GM12878 (cell line): Measurements from ENCODE around the gene PCBP1. TPM values are rescaled to one million over a fixed set of nuclear protein-coding genes. Genes with fewer than 3 reads are reported as not detected.

ENCODE experiments used
- ATAC-seq: fragments of 200-7000 bp; cut with Tn5 transposase; 3 replicates; pipeline ENCODE4 v1.9.1; 2020; ENCODE audit warnings: mild to moderate bottlenecking, moderate library complexity
- BruUV-seq: library from RNA; stranded (reverse); fragments of 400-500 nt; replicated peaks from 2 replicates; lab custom pipeline; 2021; lab: Mats Ljungman, UMichigan
- CTCF ChIA-PET: fragments of 300-600 bp; sonication (Branson Sonifier 250); formaldehyde crosslinking; extraction: SDS; loops from one replicate; lab custom pipeline; 2021; ENCODE audit warnings: inconsistent platforms; lab: Yijun Ruan, JAX
- POLR2A ChIA-PET: fragments of 350-600 bp; formaldehyde crosslinking; extraction: SDS; loops from one replicate; lab custom pipeline; 2021; ENCODE audit warnings: inconsistent platforms; lab: Charles Lee
- RAD21 ChIA-PET: fragments of 300-600 bp; sonication (Branson Sonifier 250); formaldehyde crosslinking; loops from one replicate; lab custom pipeline; 2023; ENCODE audit warnings: antibody characterized with exemption; ENCODE audit not compliant: unreplicated experiment; lab: Charles Lee
- SMC1A ChIA-PET: fragments of 300-600 bp; sonication (Branson Sonifier 250); formaldehyde crosslinking; loops from one replicate; lab custom pipeline; 2023; ENCODE audit not compliant: unreplicated experiment, uncharacterized antibody; lab: Charles Lee
- DNase-seq: peaks from one replicate; pipeline ENCODE4 v3.0.0-alpha.2; 2011; ENCODE audit warnings: low read depth, low spot score
- FAIRE-seq: peaks from 3 replicates; lab custom pipeline; 2011; peaks lifted over from hg19 to GRCh38; lab: Jason Lieb, UNC
- H2AFZ ChIP-seq: 2 replicates; pipeline ENCODE4 v1.6.0; 2011; ENCODE audit warnings: low read depth, low read length, control low read depth; ENCODE audit not compliant: control insufficient read depth
- H3K27ac ChIP-seq: 2 replicates; pipeline ENCODE4 v1.5.1; 2011; ENCODE audit warnings: control low read depth; ENCODE audit not compliant: control insufficient read depth, insufficient read depth
- H3K27me3 ChIP-seq, 2 experiments: replicated peaks in 1 of 2; 2 replicates each; pipeline versions ENCODE4 v1.6.0 to v1.6.1; 2011; ENCODE audit warnings: low read length in 1 of 2; ENCODE audit not compliant: control insufficient read depth in 2 of 2, insufficient read depth in 2 of 2
- H3K36me3 ChIP-seq, 2 experiments: 2 replicates each; pipeline ENCODE4 v1.5.1; 2011; ENCODE audit warnings: low read length in 1 of 2; ENCODE audit not compliant: control insufficient read depth in 2 of 2, insufficient read depth in 2 of 2
- H3K4me1 ChIP-seq: 2 replicates; pipeline ENCODE4 v1.6.1; 2011; ENCODE audit warnings: mild to moderate bottlenecking, low read length, moderate library complexity, mixed read lengths; ENCODE audit not compliant: control insufficient read depth, insufficient read depth
- H3K4me2 ChIP-seq: 2 replicates; pipeline ENCODE4 v1.6.0; 2011; ENCODE audit warnings: control low read depth; ENCODE audit not compliant: control insufficient read depth, insufficient read depth
- H3K4me3 ChIP-seq: fragments of 200-600 bp; sonication (generic); 2 replicates; pipeline ENCODE4 v1.5.1; 2016
- H3K79me2 ChIP-seq: 2 replicates; pipeline ENCODE4 v1.6.0; 2011; ENCODE audit warnings: low read length; ENCODE audit not compliant: control insufficient read depth, insufficient read depth
- H3K9ac ChIP-seq: 2 replicates; pipeline ENCODE4 v1.8.0; 2011; ENCODE audit warnings: low read length, control low read depth, mixed read lengths; ENCODE audit not compliant: control insufficient read depth, insufficient read depth
- H3K9me3 ChIP-seq: replicated peaks from 3 replicates; pipeline ENCODE4 v1.5.1; 2011; ENCODE audit warnings: mild to moderate bottlenecking, low read length; ENCODE audit not compliant: control insufficient read depth, insufficient read depth
- H4K20me1 ChIP-seq: 2 replicates; pipeline ENCODE4 v1.6.0; 2011; ENCODE audit not compliant: control insufficient read depth, insufficient read depth
- CUX1 ChIP-seq: IDR thresholded peaks from 2 replicates; pipeline ENCODE4 v1.6.1; 2012; ENCODE audit warnings: improper control_type of control experiment, low read depth, low read length; ENCODE audit not compliant: insufficient replicate concordance
- EP300 ChIP-seq, 2 experiments: fragments of 150-350 bp in 1 of 2; IDR thresholded peaks; 2 replicates each; pipeline ENCODE4 v1.6.1; 2011 to 2012; ENCODE audit warnings: low read depth in 2 of 2, low read length in 2 of 2, borderline replicate concordance in 1 of 2, improper control_type of control experiment in 1 of 2, inconsistent platforms in 1 of 2; ENCODE audit not compliant: control insufficient read depth in 1 of 2
- HDGF ChIP-seq: fragments of 450-650 bp; IDR thresholded peaks from 2 replicates; pipeline ENCODE4 v1.6.1; 2016; ENCODE audit warnings: antibody characterized with exemption
- IRF4 ChIP-seq: IDR thresholded peaks from 2 replicates; pipeline ENCODE4 v1.6.1; 2011; ENCODE audit warnings: low read depth, low read length
- MEF2B ChIP-seq: fragments of 450-650 bp; IDR thresholded peaks from 2 replicates; pipeline ENCODE4 v1.6.1; 2018; ENCODE audit warnings: mild to moderate bottlenecking, moderate library complexity; ENCODE audit not compliant: partially characterized antibody, poor library complexity, severe bottlenecking
- MTA2 ChIP-seq: fragments of 450-650 bp; IDR thresholded peaks from 2 replicates; pipeline ENCODE4 v1.6.1; 2016; ENCODE audit warnings: low read depth, mild to moderate bottlenecking, moderate library complexity
- MYB ChIP-seq: fragments of 150-350 bp; IDR thresholded peaks from 2 replicates; pipeline ENCODE4 v1.6.1; 2014; ENCODE audit warnings: mild to moderate bottlenecking, low read depth, low read length, borderline replicate concordance
- SMAD1 ChIP-seq: fragments of 450-650 bp; IDR thresholded peaks from 2 replicates; pipeline ENCODE4 v1.6.1; 2018; ENCODE audit warnings: mild to moderate bottlenecking, low read depth; ENCODE audit not compliant: partially characterized antibody
- SRF ChIP-seq, 2 experiments: IDR thresholded peaks; 2 replicates each; pipeline ENCODE4 v1.6.1; 2011; ENCODE audit warnings: low read depth in 2 of 2, low read length in 2 of 2, mild to moderate bottlenecking in 1 of 2, moderate library complexity in 1 of 2
- TCF12 ChIP-seq: IDR thresholded peaks from 2 replicates; pipeline ENCODE4 v1.6.1; 2011; ENCODE audit warnings: low read depth, mild to moderate bottlenecking, low read length
- ZNF217 ChIP-seq: fragments of 450-650 bp; IDR thresholded peaks from 2 replicates; pipeline ENCODE4 v1.6.1; 2017; ENCODE audit warnings: antibody characterized with exemption, mild to moderate bottlenecking
- ZNF622 ChIP-seq: fragments of 450-650 bp; IDR thresholded peaks from 2 replicates; pipeline ENCODE4 v1.6.1; 2017; ENCODE audit warnings: mild to moderate bottlenecking, inconsistent platforms
- WGBS: methylation state at CpG from one replicate; pipeline ENCODE4 v1.1.6; 2016; ENCODE audit warnings: low lambda C conversion rate; ENCODE audit not compliant: insufficient replicate concordance, insufficient coverage; ENCODE audit errors: missing lambda C conversion rate; 5-methylcytosine and 5-hydroxymethylcytosine counted together
- in situ Hi-C: fragments of 300-500 bp; cut with MboI; formaldehyde crosslinking; loops from 9 replicates; pipeline ENCODE4 v1.14.3; 2018; ENCODE audit warnings: mixed read lengths
- intact Hi-C: fragments of 100-400 bp; cut with micrococcal nuclease; formaldehyde crosslinking; loops from one replicate; pipeline ENCODE4 v1.14.2; 2022; ENCODE audit not compliant: unreplicated experiment
- polyA plus RNA-seq, 11 experiments: library from polyadenylated mRNA; depleted of rRNA in 4 of 11; unstranded in 6 of 11; stranded (reverse) in 5 of 11; fragments of >200 nt; fragmentation: Nextera tagmentation in 4 of 11; fragmentation: Illumina TruSeq in 1 of 11; extraction: Ambion mirVana in 4 of 11; extraction: Trizol in 1 of 11; gene quantifications; 1 replicate in 1 of 11; 2 replicates in 10 of 11; pipeline versions ENCODE4 v1.2.1 to v1.2.3, GENCODE V29; 2011 to 2016; ENCODE audit warnings: inconsistent platforms in 2 of 11, missing spikeins in 2 of 11, low read depth in 1 of 11
- total RNA-seq, 4 experiments: library from RNA; depleted of rRNA in 3 of 4; stranded (reverse); fragments of >200 nt in 3 of 4; fragmentation: Illumina TruSeq in 1 of 4; extraction: Trizol in 1 of 4; gene quantifications; 2 replicates each; pipeline versions ENCODE4 v1.2.1 to v1.2.3, GENCODE V29; 2013 to 2021
- TF ChIP-seq, protein P1 (sequence below): fragments of 450-650 bp; IDR thresholded peaks from 2 replicates; pipeline ENCODE4 v1.6.1; 2017; ENCODE audit warnings: borderline replicate concordance

The PCBP1 gene
- total and polyA plus RNA-seq, 10 of the 15 experiments (the other 5 are each of a cell fraction or from before 2014, with no cell fraction given), result 24.4 to 494 (median 130) TPM

- TF ChIP-seq EP300 (IDR thresholded peaks at IDR 0.05; ENCODE audit: borderline replicate concordance in 1 of 2, control insufficient read depth in 1 of 2, low read depth in 2 of 2, low read length in 2 of 2) (no peak; a peak in 1 of 4 replicates), MYB (no peak), MTA2 (peak; percentile 19; the same call in 1 of the 2 replicates), MEF2B (no peak)
Measured at GRCh38 chr2:70086278-70086837, 919 bp upstream of the PCBP1 start (continued).

DNA sequence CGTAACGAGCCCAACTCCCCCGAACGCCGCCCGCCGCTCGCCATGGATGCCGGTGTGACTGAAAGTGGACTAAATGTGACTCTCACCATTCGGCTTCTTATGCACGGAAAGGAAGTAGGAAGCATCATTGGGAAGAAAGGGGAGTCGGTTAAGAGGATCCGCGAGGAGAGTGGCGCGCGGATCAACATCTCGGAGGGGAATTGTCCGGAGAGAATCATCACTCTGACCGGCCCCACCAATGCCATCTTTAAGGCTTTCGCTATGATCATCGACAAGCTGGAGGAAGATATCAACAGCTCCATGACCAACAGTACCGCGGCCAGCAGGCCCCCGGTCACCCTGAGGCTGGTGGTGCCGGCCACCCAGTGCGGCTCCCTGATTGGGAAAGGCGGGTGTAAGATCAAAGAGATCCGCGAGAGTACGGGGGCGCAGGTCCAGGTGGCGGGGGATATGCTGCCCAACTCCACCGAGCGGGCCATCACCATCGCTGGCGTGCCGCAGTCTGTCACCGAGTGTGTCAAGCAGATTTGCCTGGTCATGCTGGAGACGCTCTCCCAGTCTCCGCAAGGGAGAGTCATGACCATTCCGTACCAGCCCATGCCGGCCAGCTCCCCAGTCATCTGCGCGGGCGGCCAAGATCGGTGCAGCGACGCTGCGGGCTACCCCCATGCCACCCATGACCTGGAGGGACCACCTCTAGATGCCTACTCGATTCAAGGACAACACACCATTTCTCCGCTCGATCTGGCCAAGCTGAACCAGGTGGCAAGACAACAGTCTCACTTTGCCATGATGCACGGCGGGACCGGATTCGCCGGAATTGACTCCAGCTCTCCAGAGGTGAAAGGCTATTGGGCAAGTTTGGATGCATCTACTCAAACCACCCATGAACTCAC is 673 bp downstream of the PCBP1 start:
- H4K20me1 ChIP-seq, result no peaks in the 10 kb centered on the region
- in situ Hi-C loops (no loop called here), intact Hi-C loops (loop anchor here (1.0 to 5.0 kb wide), 7 partner anchors 21 to 214 kb away; partner anchors contain the start of genes C2orf42, FAM136A, MXD1 and TIA1)
- H3K9me3 ChIP-seq, result no peaks in the 10 kb centered on the region; the same call in none of the 3 replicates
- peaks cover 3 to 15% of the 10 kb centered on the region in 2 experiments for H3K36me3 ChIP-seq
- DNase-seq (no peak), FAIRE-seq (no peak), ATAC-seq (peak; percentile 0)
- H3K27me3 ChIP-seq, result no peaks in the 10 kb centered on the region
- POLR2A ChIA-PET, result interaction anchor here (1.0 to 13.4 kb wide), 11 partner anchors 11 to 174 kb away, joined by 3 to 187 read pairs (median 10); partner anchors contain the start of gene MXD1
- 1% methylated on average over 58 of the region's 58 CpGs for WGBS
- peak overlapping the region; percentile 92 for H3K4me3 ChIP-seq
- peak overlapping the region; percentile 98 for H3K9ac ChIP-seq
- TSS peak; percentile 87 for BruUV-seq
- H3K27ac ChIP-seq, result peak overlapping the region; percentile 90
- peaks cover 60% of the 10 kb centered on the region for H3K79me2 ChIP-seq
- SMC1A ChIA-PET, result interaction anchor here (1.0 to 9.6 kb wide), 13 partner anchors 10 to 174 kb away, joined by 3 to 147 read pairs (median 9); partner anchors contain the start of gene MXD1
- H3K4me2 ChIP-seq, result peak overlapping the region; percentile 96
- CTCF ChIA-PET, result interaction anchor here (1.0 to 3.4 kb wide), 12 partner anchors 16 to 175 kb away, joined by 3 to 25 read pairs (median 6); no protein-coding TSS in a partner anchor
- H2AFZ ChIP-seq, result no peak overlapping the region
- RAD21 ChIA-PET, result interaction anchor here (0.9 to 10.7 kb wide), 13 partner anchors 9 to 174 kb away, joined by 4 to 181 read pairs (median 11); partner anchors contain the start of genes MXD1 and PCYOX1
- H3K4me1 ChIP-seq, result peaks cover 35% of the 10 kb centered on the region
- TF ChIP-seq CUX1, result no peak
- TF ChIP-seq, protein P1, sequence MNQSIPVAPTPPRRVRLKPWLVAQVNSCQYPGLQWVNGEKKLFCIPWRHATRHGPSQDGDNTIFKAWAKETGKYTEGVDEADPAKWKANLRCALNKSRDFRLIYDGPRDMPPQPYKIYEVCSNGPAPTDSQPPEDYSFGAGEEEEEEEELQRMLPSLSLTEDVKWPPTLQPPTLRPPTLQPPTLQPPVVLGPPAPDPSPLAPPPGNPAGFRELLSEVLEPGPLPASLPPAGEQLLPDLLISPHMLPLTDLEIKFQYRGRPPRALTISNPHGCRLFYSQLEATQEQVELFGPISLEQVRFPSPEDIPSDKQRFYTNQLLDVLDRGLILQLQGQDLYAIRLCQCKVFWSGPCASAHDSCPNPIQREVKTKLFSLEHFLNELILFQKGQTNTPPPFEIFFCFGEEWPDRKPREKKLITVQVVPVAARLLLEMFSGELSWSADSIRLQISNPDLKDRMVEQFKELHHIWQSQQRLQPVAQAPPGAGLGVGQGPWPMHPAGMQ, result no peak
- peak; percentile 76; the same call in 1 of the 2 replicates for TF ChIP-seq HDGF
- TF ChIP-seq ZNF622, result no peak
- TF ChIP-seq IRF4, result no peak
- peak; percentile 40; the same call in 1 of the 2 replicates for TF ChIP-seq TCF12
- no peak for TF ChIP-seq SRF (IDR thresholded peaks at IDR 0.05; ENCODE audit: low read depth in 2 of 2, low read length in 2 of 2)
- TF ChIP-seq ZNF217, result no peak
- peak; percentile 62 for TF ChIP-seq SMAD1
